ENCODE data around the gene ABHD16B. TPM values are rescaled to one million over a fixed set of nuclear protein-coding genes. Genes with fewer than 3 reads are reported as not detected.

The ABHD16B gene
- total and polyA plus RNA-seq, 2 of the 13 experiments (the other 11 are each of a cell fraction or from before 2014, with no cell fraction given), result not detected

- no peak for TF ChIP-seq KIAA2018 (CRISPR knock-in tag; IDR thresholded peaks at IDR 0.05; ENCODE audit: borderline replicate concordance)
- peak; percentile 83 for TF ChIP-seq MLX (CRISPR knock-in tag; IDR thresholded peaks at IDR 0.05)
- peak; percentile 63 to 83; a peak in 3 of 4 replicates for TF ChIP-seq NR2F1 (CRISPR knock-in tag; IDR thresholded peaks at IDR 0.05)
- no peak for TF ChIP-seq PRPF4 (IDR thresholded peaks at IDR 0.05; ENCODE audit: low read depth, low read length, poor library complexity, severe bottlenecking)
- TF ChIP-seq ZBED4 (CRISPR knock-in tag; IDR thresholded peaks at IDR 0.05; ENCODE audit: borderline replicate concordance), result peak; percentile 57; the same call in 1 of the 2 replicates
- peak; percentile 27; the same call in 1 of the 2 replicates for TF ChIP-seq TMF1 (CRISPR knock-in tag; IDR thresholded peaks at IDR 0.05; ENCODE audit: low read depth)
- no peak; the same call in 1 of the 2 replicates for TF ChIP-seq PAWR (CRISPR knock-in tag; IDR thresholded peaks at IDR 0.05; ENCODE audit: borderline replicate concordance)
- peak; percentile 18; the same call in 1 of the 2 replicates for TF ChIP-seq ZNF296 (CRISPR knock-in tag; conservative IDR thresholded peaks at IDR 0.05)
- TF ChIP-seq THYN1 (CRISPR knock-in tag; IDR thresholded peaks at IDR 0.05; ENCODE audit: borderline replicate concordance, low read depth), result 0 out of 2 replicates have a peak, but pooled peaks have one; percentile 80
- no peak for TF ChIP-seq CHD4 (IDR thresholded peaks at IDR 0.05; ENCODE audit: borderline replicate concordance, low read length)
- TF ChIP-seq MED13 (CRISPR knock-in tag; IDR thresholded peaks at IDR 0.05), result no peak
- no peak for TF ChIP-seq MAZ (IDR thresholded peaks at IDR 0.05; ENCODE audit: borderline replicate concordance, low read depth, low read length)
- peak; percentile 59; the same call in 1 of the 2 replicates for TF ChIP-seq MAZ (CRISPR knock-in tag; IDR thresholded peaks at IDR 0.05; ENCODE audit: low read depth)
- no peak for TF ChIP-seq SMARCE1 (IDR thresholded peaks at IDR 0.05; ENCODE audit: borderline replicate concordance)
Measured at GRCh38 chr20:63896264-63897105, 35.2 kb downstream of the ABHD16B start (continued).

Data from HepG2 (cell line).